Inflammatory macrophage treated with lipopolysaccharide for 4 hours (primary cell): Measurements from ENCODE around the gene RWDD4.

ENCODE experiments used
- DNase-seq: peaks from one replicate; pipeline ENCODE4 v3.0.0-alpha.2; 2020

The RWDD4 gene

DNA sequence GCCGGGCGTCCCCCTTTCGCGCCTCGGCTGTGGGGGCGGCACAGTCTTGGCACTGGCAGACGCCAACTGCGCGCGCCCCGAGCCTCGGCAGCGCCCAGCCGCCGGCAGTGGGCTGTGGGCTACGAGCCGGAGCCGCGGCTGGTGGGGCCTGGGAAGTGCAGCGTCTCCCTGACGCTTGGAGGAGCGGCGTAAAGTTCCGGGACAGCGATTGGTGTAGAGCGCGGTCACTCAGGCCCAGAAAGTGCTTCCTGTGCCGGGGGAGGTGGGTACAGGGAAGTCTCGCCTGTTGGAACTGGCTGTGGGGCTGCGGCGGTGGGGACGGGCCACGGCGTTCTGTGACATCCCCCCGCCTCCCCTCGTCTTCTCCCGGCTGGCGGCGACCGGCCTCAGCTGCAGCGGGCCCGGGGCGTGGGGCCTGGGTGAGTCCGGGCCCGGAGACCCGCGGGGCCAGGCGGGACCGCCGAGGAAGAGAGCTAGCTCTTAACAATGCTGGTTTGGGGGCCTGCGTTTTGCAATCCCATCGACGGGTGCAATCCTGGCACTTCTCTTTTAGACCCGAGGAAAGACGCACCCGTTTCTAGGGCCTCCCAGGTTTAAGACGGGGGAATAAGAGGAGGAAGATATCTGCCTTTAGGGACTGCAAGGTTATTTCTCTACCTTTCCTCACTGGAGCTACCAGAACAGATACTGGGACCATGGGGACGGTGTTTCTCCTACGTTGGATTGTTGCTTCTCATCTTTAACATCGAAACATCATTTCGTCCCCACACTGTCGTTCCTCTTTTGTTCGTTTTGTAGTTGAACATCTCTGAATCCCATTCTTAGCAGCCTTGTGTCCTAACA lies at the start of gene RWDD4, which contains the start of gene TRAPPC11:
TSS of gene RWDD4 (minus strand) at position 157 of the 843 bp plus-strand sequence. CDS start 233 bp downstream, outside the sequence.
TSS of gene TRAPPC11 (plus strand) at position 265 of the 843 bp plus-strand sequence. CDS start 4,575 bp downstream, outside the sequence.
- DNase-seq, result peak; percentile 99

DNA sequence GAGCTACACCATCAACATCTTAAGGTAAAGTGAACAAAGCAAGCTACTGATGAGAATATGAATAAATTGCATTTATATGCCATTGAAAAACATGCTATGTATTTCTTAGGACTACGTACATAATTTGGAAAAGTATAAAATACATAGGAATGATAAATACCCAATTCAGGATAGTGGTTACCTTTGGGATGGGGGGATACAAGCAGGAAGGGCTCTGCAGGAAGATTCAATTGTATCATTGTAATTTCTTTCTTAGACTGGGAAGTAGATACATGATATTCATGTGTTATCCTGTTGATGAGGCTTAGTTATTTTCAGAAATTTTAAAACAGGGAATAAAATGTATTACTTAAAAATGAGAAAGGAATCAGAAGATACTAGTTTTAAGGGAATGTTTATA lies 43.5 kb upstream of the RWDD4 start:
- DNase-seq, result no peak

DNA sequence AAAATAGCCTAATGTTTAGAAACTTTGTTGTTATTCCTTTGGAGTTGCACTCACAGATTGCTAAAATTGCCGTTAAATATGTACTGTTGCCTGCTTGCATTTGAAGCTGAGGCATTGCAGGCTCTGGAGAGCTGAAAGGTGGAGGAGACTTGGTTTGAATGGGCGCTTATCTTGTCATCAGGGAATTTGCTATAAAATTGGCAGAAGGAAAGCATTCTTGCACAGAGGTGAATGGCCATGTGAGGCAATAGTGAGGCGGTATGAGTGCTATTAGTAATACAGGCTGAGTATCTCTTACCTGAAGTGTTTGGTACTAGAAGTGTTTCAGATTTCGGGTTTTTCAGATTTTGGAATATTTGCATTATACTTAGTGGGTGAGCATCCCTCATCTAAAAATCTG lies 41.4 kb upstream of the RWDD4 start:
- no peak for DNase-seq

DNA sequence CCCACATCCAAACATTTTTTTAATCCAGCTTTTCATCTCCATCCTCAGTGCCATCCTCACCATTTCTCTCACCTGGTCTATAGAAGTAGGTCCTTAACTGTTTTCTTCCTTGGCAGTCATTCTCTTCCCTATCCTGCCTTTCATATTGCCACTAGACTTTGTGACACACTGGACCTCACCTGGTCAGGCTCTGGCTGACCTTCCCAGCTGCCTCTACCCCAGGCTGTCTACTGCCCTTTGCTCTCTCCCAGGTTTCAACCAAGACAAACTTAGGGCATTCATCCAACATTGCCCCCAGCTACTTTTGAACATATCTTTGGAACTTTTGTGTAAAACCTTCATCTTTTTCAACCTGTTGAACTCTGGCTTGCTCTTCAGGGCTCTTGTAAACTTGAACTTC lies 39.9 kb upstream of the RWDD4 start:
- no peak for DNase-seq

DNA sequence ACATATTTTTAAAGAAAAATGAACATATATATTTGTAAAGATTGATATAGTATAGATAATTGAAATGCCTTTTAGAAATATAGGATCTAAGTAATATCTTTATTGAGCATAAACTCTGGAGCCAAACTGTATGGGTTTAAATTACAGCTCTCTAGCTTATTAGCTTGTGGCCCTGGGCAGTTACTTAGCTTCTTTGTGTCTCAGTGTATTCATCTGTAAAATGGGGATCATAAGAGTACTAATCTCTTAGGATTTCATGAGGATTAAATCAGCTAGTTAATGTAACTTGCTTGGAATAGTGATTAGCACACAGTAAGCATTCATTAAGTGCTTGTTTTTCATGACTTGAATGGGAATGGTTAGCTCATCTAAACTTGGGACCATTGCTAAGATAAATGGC lies 32.9 kb upstream of the RWDD4 start:
- no peak for DNase-seq

DNA sequence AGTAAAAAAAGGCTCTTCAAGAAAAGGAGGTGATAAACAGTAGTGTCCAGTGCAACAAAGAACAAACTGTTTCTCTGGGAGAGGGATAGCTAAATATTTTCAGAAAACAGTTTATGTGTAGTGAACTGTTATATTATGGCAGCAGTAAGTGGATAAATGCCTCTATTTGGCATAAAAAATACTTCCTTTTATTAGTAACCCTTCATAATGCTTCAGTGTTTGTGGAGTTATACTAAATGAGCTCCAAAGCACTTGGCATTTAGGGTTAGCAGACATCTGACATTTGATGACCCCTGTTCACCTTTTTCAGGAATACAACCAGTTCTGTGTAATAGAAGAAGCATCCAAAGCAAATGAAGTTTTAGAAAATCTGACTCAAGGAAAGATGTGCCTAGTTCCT lies 32.0 kb upstream of the RWDD4 start:
- DNase-seq, result no peak

DNA sequence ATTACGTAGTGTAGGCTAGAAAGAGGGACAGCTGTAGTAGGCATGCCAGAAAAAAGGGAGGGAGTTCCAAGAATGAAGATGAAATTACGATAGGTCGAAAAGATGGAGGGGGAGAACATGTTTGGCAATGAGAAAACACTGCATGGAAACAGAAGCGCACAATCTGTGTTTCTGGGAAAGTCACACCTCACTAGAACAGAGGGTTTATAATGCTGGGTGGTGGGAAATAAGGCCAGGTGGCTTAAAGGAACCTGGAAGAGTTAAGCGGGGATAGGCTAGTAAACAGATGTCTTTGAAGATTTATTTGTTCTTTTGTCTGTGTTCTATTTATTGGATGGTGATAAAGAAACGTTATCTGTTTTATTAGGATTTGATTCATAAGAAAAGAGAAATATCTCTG lies 29.2 kb upstream of the RWDD4 start:
- no peak for DNase-seq

DNA sequence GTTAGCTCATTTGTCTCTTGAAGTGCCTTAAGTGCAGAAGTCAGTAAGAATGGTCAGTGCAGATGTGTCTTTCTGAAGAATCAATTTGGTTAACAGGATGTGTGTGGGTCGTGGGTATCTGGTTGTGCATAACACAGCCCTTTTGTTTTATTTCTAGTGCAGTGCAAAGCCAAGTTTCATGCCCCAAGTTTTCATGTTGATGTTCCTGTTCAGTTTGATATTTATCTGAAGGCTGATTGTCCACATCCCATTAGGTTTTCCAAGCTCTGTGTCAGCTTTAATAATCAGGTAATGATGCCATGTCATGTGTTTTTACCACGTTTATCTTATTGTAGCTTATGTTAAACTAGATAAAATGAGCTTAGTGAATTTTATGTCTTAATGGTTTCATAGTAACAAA lies 27.5 kb upstream of the RWDD4 start:
- no peak for DNase-seq

DNA sequence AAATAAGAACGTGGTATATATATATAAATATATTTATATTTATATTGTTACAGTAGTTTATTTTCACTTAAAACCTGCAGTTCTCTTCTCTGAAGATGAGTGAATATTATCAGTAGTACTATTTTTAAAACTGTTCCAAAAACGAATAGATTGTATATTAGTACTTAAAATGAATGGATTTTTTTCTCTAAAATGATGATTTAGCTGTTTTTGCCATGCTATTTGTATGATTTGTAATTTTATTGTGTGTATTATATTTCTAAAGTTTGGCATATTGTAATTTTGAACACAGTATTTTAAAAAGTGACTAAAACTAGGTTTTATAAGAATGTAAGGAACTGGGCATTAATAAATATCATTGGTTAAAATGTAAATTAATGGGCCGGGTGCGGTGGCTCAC lies 22.1 kb upstream of the RWDD4 start:
- no peak for DNase-seq

DNA sequence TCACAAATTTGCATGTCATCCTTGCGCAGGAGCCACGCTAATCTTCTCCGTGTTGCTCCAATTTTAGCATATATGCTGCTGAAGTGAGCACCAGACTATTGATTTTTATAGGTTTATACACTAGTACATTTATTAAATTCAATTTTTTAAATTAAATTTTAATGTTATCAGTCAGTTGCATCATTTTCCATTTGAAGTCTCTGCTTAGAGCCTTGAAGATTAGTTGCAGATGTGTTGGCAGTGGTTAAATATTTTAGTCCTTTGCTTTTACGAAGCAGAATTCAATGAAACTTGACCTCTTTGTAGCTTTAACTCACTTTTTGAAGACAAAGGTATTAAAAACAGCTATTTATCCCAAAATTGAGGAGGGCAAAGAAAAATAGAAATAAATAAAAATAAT lies 16.6 kb upstream of the RWDD4 start:
- DNase-seq, result no peak

DNA sequence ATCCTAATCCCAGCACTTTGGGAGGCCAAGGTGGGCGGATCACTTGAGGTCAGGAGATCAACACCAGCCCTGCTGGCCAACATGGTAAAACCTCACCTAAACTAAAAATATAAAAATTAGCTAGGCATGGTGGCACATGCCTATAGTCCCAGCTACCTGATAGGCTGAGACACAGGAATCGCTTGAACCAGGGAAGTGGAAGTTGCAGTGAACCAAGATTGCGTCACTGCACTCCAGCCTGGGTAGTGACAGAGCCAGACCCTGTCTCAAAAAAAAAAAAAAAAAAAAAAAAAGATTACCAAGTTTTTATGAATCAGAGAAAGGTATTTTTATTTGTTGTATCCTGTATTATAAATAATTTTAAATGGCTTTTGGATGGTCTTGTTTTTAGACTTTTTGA lies 15.2 kb upstream of the RWDD4 start:
- DNase-seq, result peak; percentile 37

DNA sequence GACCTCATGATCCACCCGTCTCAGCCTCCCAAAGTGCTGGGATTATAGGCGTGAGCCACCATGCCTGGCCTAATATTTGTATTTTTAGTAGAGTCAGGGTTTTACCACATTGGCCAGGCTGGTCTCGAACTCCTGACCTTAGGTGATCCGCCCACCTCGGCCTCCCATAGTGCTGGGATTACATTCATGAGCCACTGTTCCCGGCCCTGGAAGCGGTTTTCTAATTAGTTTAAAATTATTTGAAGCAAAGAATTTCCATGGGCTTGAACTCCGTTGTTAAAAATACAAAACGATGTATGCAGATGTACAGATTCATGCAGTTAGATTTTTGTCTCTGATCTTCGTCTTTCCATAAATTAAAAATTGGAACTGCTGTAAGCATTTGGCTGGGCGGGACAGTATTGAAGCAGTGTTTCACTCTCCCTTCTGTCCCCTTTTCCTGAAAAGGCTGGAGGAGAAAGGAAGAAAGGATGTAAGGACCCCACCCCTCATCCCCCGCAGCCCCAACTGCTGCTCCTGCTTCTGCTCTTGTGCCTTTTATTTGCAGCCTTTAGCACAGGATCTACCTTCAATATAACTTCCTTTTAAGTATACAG lies 12.1 kb upstream of the RWDD4 start:
- no peak for DNase-seq

DNA sequence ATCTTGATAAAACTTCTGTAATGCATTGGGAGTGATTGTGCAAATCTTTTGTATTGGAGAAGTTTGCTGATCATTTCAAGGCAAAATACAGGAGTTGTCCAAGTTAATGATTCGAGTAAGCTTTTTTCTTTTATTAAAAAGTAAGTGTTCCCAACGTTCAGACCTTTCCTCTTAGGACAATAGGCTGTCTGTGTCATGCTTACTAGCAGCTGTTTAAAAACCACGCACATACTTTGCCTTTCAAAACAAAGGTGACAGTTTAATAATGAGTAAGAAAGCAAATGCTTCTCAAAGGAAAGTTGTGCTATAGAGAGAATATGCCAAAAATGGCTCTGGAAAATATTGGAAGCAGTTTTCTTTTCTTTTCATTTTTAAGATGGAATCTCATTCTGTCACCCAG lies 11.3 kb upstream of the RWDD4 start:
- DNase-seq, result no peak

DNA sequence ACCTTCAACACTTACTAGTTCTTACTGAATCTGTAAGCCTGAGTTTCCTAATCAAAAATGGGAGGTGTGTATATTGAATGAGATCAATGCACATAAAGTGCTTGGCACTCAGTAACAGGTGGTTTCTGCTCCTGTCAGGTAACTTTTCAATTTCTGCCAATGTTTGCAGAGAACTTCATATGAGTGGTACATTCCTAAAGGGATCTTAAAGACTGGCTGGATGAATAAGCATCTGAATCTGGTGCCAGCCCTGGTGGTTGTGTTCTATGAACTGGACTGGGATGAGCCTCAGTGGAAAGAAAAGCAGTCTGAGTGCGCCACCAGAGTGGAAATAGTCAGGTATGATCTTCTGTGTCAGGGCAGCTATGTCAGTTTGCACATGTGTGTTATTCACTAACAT lies 7.1 kb upstream of the RWDD4 start:
- no peak for DNase-seq

DNA sequence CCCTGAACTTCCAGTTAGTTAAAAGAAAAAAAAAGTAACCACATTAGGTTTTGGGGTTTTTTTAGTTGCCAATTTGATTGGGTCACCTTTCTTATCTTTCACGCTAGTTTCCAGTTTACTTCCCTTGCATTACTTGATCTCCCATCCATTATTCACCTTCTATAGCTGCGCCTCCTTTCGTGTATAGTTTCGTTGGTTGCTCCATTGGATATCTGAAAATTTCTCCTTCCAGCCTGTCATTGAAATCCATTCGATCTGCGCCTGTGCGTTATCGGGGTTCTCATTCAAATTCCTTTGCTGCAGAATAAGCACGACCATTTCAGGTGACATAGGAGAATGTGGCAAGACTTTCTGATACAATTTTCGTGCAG lies 872 bp upstream of the RWDD4 start:
- no peak for DNase-seq

DNA sequence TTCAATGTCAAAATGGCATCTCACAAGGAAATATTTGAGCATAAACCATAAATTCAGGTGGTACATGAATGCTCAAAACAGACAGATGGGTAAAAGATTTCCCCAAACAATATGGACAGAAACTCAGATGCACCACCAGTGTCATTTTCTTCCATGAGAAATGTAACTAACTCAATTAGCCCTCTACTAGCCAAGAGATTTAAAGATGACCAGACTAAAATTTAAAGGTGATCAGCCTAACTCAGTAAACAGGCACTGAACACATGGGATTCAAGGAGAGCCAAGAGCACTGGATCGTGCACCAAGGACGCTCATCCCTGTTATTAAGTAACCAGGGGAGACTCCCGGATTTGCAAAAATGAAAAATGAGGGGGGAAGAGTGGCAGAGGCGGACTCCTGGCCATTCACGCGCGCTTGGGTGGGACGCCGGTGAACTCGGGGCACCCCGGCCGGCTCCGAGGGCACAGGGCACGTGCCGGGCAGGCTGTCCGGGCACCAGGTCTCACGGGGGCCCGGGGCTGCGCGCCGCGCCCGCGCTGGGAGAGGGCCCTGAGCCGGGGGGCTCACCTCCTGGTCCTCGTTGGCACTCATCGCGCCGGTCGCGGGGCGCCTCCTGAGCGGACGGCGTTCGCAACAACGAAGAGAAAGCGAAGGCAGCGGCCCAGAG lies 490 bp downstream of the RWDD4 start:
- DNase-seq, result peak; percentile 25

DNA sequence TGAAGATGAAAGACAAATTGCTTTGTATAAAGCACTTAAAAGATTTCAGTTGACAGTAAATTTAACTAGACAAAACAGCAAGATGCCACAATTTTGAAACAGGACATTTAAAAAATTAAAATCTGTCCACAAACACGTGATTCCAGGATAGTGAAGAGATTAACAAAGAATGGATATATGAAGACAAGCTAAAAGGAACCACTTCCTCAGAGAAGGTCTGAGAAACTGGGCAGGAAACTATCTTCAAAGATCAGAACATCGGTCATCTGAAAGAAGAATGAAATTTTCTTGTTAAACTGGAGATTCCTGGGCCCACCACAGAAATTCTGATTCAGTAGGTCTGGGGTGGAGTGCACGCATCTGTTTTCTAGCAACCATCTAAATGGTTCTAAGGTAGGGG lies 1.4 kb downstream of the RWDD4 start:
- no peak for DNase-seq

DNA sequence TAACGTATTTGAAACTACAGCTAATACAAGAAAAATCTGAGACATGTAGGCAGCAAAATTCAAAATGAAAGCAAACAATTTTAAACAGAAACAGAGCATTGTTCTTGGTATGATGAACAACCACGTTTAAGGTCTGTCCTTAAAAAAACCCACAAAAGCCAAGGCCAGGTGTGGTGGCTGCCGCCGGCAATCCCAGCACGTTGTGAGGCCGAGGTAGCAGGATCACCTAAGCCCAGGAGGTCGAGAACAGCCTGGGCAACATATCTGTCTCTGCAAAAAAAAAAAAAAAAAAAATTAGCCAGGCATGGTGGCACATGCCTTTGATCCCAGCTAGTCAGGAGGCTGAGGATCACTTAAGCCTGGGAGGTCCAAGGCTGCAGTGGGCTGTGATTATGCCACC lies 13.7 kb downstream of the RWDD4 start:
- DNase-seq, result no peak

DNA sequence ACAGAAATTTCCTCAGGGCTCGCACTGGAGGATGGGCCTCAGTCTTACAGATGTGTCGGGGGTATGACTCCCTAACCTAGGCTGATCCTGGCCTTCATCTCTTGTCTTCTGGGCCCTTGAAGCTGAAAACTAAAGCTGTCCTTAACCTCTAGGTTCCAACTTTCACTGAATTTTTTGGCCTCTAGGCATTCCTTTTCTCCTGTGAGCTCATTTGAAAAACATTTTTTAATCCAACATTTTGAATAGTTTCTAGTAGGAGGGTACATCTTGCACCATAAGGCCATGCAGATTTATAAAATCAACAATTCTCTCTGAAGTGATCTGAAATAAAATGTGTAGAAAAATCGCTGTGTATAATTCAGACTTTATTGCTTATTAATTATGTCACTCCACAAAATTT lies 19.7 kb downstream of the RWDD4 start:
- DNase-seq, result no peak

DNA sequence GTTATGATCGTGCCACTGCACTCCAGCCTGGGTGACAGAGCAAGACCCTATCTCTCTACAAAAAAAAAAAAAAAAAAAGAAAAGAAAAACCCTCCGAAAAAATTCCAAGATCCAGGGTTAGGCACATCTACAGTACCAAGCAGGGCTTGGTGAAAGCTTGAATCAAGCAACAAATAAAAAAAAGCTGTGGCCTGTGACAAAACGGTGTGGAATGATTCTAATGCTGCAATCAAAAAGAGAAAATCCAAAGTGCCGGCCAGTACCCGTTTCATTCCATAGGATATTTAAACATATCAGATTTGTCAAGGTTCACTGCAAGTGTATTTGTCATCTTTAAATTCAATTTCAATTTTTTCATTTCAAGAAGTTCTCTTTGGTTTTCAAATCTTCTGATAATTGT lies 20.5 kb downstream of the RWDD4 start:
- DNase-seq, result no peak

DNA sequence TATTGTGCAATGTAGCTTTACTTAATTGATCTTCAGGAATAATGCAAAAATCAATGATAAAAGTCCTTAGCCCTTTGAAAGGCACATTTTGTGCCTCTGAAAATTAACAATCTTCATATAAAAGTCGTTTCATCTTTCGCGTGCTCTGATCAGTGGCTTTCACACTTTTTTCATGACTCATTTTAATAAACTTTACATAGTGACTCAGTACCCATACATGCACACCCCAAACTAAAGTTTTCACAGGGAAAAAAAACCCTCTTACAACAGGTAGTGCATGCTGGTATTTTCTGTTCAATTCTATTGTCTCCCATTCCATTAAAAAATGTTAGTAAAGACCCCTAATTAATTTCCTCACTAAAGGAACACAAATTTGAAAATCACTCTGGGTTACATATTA lies 21.5 kb downstream of the RWDD4 start:
- no peak for DNase-seq

DNA sequence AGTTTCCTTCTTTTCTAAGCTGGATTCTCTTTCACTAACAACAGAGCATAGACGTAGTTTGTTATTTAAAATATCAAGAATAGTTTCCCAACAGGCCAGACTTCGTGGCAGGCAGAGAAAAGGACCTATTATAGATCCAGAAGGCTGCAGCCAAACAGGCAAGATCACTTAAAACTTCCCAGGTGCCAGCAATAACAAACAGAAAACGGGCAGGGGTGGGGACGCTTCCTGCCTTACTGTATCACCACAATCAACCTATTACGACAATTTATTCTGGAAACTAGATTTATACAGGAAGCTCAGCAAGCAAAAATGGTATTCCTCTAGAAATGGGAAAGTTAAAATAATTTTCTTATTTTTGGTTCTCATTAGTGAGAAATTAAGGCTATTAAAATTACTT lies 22.1 kb downstream of the RWDD4 start:
- no peak for DNase-seq

DNA sequence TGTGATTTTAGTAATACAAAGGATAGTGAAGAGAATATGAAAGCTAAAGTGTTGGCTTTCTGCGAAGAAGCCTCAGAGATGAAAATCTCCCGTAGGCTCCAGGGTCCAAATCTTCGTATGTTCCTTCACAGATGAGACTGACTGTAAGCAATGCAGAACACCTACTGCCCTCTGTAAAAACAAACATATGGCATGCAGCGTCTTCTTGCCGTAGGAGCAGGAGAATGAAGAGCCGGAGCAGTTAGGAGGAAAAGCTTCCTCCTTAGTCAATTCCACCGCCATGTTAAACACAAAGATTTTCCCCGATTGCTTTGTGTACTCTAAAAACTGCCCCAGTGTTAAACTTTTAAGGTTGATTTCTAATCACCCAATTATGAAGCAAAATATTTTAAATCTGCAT lies 22.5 kb downstream of the RWDD4 start:
- DNase-seq, result no peak

DNA sequence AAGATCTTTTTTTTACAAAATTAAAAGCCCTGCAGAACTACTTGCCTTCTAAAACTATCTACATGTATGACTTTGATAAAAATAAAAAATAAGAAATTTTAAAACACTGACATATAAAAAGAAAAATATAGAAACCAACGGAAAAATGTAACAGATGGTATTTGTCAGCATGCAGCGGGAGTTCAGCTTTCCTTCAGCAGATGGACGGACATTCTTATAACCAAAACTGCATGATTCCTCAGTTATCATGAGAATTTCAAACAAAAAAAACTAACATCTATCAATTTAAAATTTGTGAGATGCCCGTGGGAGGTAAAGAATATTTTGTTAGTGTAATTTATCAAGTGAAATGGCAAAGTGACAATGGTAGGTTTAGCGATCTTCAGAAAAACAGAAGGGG lies 23.2 kb downstream of the RWDD4 start:
- no peak for DNase-seq
